CD14-positive monocyte (primary cell): ENCODE data around the gene LFNG. TPM values are rescaled to one million over a fixed set of nuclear protein-coding genes. Genes with fewer than 3 reads are reported as not detected.

Experiments used
- DNase-seq, 3 donors: peaks; one replicate each; pipeline ENCODE4 v3.0.0-alpha.2; 2011 to 2022
- H2AFZ ChIP-seq: 2 replicates; pipeline ENCODE4 v1.6.0; 2012; ENCODE audit warnings: mild to moderate bottlenecking, low read depth, low read length, inconsistent platforms; ENCODE audit not compliant: insufficient read depth, poor library complexity, severe bottlenecking
- H3K27ac ChIP-seq, 2 donors: 1 replicate in 1 of 2; 2 replicates in 1 of 2; pipeline ENCODE4 v1.5.1; 2012 to 2013; ENCODE audit warnings: low read length in 2 of 2, control low read depth in 1 of 2, inconsistent platforms in 1 of 2, low read depth in 1 of 2, mild to moderate bottlenecking in 1 of 2
- H3K27me3 ChIP-seq, 2 donors: one replicate each; pipeline versions ENCODE4 v1.6.0 to v1.6.1; 2011 to 2013; ENCODE audit warnings: low read length in 2 of 2; ENCODE audit not compliant: control insufficient read depth in 2 of 2, insufficient read depth in 2 of 2
- H3K36me3 ChIP-seq, 2 donors: replicated peaks in 1 of 2; 1 replicate in 1 of 2; 2 replicates in 1 of 2; pipeline versions ENCODE4 v1.5.1 to v1.6.1; 2012 to 2013; ENCODE audit warnings: low read length in 2 of 2, control low read depth in 1 of 2, inconsistent platforms in 1 of 2, mild to moderate bottlenecking in 1 of 2; ENCODE audit not compliant: insufficient read depth in 2 of 2, control insufficient read depth in 1 of 2
- H3K4me1 ChIP-seq, 2 donors: 1 replicate in 1 of 2; 2 replicates in 1 of 2; pipeline versions ENCODE4 v1.5.1 to v1.6.1; 2012 to 2013; ENCODE audit warnings: low read length in 2 of 2, control low read depth in 1 of 2, inconsistent platforms in 1 of 2, mild to moderate bottlenecking in 1 of 2, moderate library complexity in 1 of 2; ENCODE audit not compliant: insufficient read depth in 2 of 2, control insufficient read depth in 1 of 2
- H3K4me2 ChIP-seq: replicated peaks from 2 replicates; pipeline ENCODE3; 2012; ENCODE audit warnings: low read length, moderate library complexity, mild to moderate bottlenecking; ENCODE audit not compliant: poor library complexity, severe bottlenecking; ENCODE audit errors: extremely low read depth
- H3K4me3 ChIP-seq, 3 experiments: fragments of 200-600 bp in 1 of 3; sonication (generic) in 1 of 3; replicated peaks in 1 of 3; 1 replicate in 2 of 3; 2 replicates in 1 of 3; pipeline ENCODE4 v1.5.1; 2011 to 2013; ENCODE audit warnings: low read length in 3 of 3, mild to moderate bottlenecking in 3 of 3, control low read depth in 2 of 3, low read depth in 2 of 3, inconsistent platforms in 1 of 3, moderate library complexity in 1 of 3
- H3K79me2 ChIP-seq: 2 replicates; pipeline ENCODE4 v1.6.0; 2012; ENCODE audit warnings: mild to moderate bottlenecking, control low read depth, inconsistent platforms, low read length, moderate library complexity; ENCODE audit not compliant: insufficient read depth
- H3K9ac ChIP-seq: 2 replicates; pipeline ENCODE4 v1.6.0; 2017; ENCODE audit warnings: low read length, mild to moderate bottlenecking; ENCODE audit not compliant: insufficient read depth, poor library complexity, severe bottlenecking
- H3K9me3 ChIP-seq, 2 donors: replicated peaks in 1 of 2; 1 replicate in 1 of 2; 2 replicates in 1 of 2; pipeline versions ENCODE4 v1.5.1 to v1.6.1; 2012 to 2013; ENCODE audit warnings: low read length in 2 of 2, control low read depth in 1 of 2; ENCODE audit not compliant: control insufficient read depth in 1 of 2, insufficient read depth in 1 of 2
- H4K20me1 ChIP-seq: 2 replicates; pipeline ENCODE4 v1.6.0; 2012; ENCODE audit warnings: mild to moderate bottlenecking, low read length, control low read depth, moderate library complexity; ENCODE audit not compliant: insufficient read depth
- H3K27ac Mint-ChIP-seq, 7 donors: one replicate each; pipeline ENCODE4 v1.8.0; 2020; ENCODE audit warnings: mild to moderate bottlenecking in 7 of 7, mixed read lengths in 7 of 7, moderate library complexity in 6 of 7, inconsistent platforms in 2 of 7
- H3K27me3 Mint-ChIP-seq, 3 donors: one replicate each; pipeline ENCODE4 v1.8.0; 2021 to 2022; ENCODE audit warnings: low read depth in 3 of 3, mild to moderate bottlenecking in 3 of 3, mixed read lengths in 3 of 3, moderate library complexity in 3 of 3, inconsistent platforms in 1 of 3
- H3K36me3 Mint-ChIP-seq, 2 donors: one replicate each; pipeline ENCODE4 v1.8.0; 2020; ENCODE audit warnings: mixed read lengths in 2 of 2, inconsistent platforms in 1 of 2, mild to moderate bottlenecking in 1 of 2
- H3K4me1 Mint-ChIP-seq: one replicate; pipeline ENCODE4 v1.8.0; 2020; ENCODE audit warnings: mild to moderate bottlenecking, mixed read lengths
- H3K4me3 Mint-ChIP-seq, 2 donors: one replicate each; pipeline ENCODE4 v1.8.0; 2020; ENCODE audit warnings: mild to moderate bottlenecking in 2 of 2, mixed read lengths in 2 of 2, moderate library complexity in 1 of 2
- H3K9me3 Mint-ChIP-seq, 7 donors: one replicate each; pipeline ENCODE4 v1.8.0; 2020 to 2022; ENCODE audit warnings: mixed read lengths in 7 of 7, mild to moderate bottlenecking in 6 of 7, moderate library complexity in 6 of 7, inconsistent platforms in 2 of 7
- WGBS: methylation state at CpG from one replicate; pipeline ENCODE4 v1.1.5; 2013; ENCODE audit warnings: missing lambda C conversion rate; ENCODE audit not compliant: insufficient coverage; 5-methylcytosine and 5-hydroxymethylcytosine counted together
- intact Hi-C, 2 donors: fragments of 100-400 bp; cut with micrococcal nuclease; formaldehyde crosslinking; loops; one replicate each; pipeline versions ENCODE4 v1.15.0 to v1.15.1; 2023
- polyA plus RNA-seq, 3 donors: library from polyadenylated mRNA; depleted of rRNA in 1 of 3; unstranded in 2 of 3; stranded (reverse) in 1 of 3; fragments of 300-500 nt in 2 of 3; fragments of >200 nt in 1 of 3; fragmentation: Illumina TruSeq in 2 of 3; gene quantifications; 1 replicate in 2 of 3; 2 replicates in 1 of 3; pipeline ENCODE4 v1.2.3, GENCODE V29; 2012 to 2021
- TF ChIP-seq, protein P1 (sequence below): fragments of 200-600 bp; IDR thresholded peaks from one replicate; pipeline ENCODE4 v1.8.0; 2022; ENCODE audit warnings: antibody characterized with exemption, mild to moderate bottlenecking

LFNG gene
- polyA plus RNA-seq, 3 donors = 1.9 to 121 (median 2.2) TPM

DNA sequence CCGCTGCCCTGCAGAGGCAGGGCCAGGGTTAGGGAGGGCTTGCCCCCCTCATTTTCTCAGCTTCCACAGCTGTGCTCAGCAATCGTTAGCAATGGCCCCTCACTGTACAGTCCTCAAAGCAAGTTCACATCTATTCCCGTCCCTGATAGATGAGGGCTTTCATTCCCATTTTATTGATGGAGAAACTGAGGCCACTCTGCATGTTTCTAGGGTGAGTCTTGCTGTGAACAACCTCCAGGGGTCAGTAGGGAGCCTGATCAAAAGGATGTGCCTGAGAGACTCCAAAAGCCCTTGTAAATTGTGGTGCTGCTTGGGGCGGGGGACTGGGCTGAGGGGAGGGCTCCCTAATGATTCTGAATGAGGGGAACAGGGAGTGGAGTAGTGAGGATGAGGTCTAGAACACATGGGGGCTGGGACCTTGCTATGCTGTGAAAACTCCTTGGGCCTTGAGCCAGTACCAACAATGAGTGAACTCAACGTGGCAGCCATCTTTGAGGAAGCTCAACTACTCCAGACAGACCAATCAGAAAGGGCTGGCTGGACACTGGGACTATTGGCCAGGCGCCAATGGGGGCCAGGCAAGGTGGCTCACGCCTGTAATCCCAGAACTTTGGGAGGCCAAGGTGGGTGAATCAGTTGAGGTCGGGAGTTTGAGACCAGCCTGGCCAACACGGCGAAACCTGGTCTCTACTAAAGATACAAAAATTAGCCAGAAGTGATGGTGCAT, 36.7 kb upstream of the LFNG start:
- Histone ChIP-seq H3K4me2 (no peak overlapping the region), H2AFZ (no peak overlapping the region), H4K20me1 (no peaks in the 10 kb centered on the region), H3K79me2 (no peaks in the 10 kb centered on the region), H3K27me3 (peaks cover 0 to 4% of the 10 kb centered on the region in 2 donors), H3K4me3 (no peak overlapping the region), H3K4me1 (peaks cover 5 to 9% of the 10 kb centered on the region in 2 donors), H3K27ac (no peak overlapping the region), H3K36me3 (no peaks in the 10 kb centered on the region), H3K9ac (no peak overlapping the region), H3K9me3 (peaks cover 11 to 15% of the 10 kb centered on the region in 2 donors)
- peaks cover 12 to 21% (median 13%) of the 10 kb centered on the region in 3 donors for H3K27me3 Mint-ChIP-seq
- no peak overlapping the region for H3K4me3 Mint-ChIP-seq
- intact Hi-C loops = no loop called here
- H3K36me3 Mint-ChIP-seq = peaks cover 3 to 5% of the 10 kb centered on the region in 2 donors
- TF ChIP-seq, protein P1, sequence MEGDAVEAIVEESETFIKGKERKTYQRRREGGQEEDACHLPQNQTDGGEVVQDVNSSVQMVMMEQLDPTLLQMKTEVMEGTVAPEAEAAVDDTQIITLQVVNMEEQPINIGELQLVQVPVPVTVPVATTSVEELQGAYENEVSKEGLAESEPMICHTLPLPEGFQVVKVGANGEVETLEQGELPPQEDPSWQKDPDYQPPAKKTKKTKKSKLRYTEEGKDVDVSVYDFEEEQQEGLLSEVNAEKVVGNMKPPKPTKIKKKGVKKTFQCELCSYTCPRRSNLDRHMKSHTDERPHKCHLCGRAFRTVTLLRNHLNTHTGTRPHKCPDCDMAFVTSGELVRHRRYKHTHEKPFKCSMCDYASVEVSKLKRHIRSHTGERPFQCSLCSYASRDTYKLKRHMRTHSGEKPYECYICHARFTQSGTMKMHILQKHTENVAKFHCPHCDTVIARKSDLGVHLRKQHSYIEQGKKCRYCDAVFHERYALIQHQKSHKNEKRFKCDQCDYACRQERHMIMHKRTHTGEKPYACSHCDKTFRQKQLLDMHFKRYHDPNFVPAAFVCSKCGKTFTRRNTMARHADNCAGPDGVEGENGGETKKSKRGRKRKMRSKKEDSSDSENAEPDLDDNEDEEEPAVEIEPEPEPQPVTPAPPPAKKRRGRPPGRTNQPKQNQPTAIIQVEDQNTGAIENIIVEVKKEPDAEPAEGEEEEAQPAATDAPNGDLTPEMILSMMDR = no peak
- WGBS = 77% methylated on average over 8 of the region's 10 CpGs
- peaks cover 11 to 17% (median 13%) of the 10 kb centered on the region in 7 donors for H3K9me3 Mint-ChIP-seq
- peaks cover 8% of the 10 kb centered on the region for H3K4me1 Mint-ChIP-seq
- DNase-seq = no peak
- no peak overlapping the region for H3K27ac Mint-ChIP-seq

DNA sequence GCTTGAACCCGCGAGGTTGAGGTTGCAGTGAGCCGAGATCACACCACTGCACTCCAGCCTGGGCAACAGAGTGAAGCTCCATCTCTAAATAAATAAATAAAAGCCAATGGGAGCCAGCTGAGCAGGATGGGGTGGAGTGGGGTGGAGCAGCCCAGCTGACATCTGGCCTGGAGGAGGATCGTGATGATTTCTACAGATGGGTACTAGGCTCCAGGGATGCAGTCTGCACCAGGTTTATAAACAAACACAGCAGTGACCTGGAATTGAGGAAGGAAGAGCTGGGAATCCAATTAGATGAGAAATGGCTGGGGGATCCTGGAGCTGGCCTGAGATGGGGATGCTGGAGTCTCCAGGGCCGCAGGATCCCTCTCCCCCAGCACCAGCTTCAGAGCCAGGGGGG, 36.1 kb upstream of the LFNG start:
- H3K27ac ChIP-seq = no peak overlapping the region
- H3K79me2 ChIP-seq = no peaks in the 10 kb centered on the region
- TF ChIP-seq, protein P1 = no peak
- peaks cover 12 to 24% (median 13%) of the 10 kb centered on the region in 3 donors for H3K27me3 Mint-ChIP-seq
- no peak for DNase-seq
- H3K4me3 Mint-ChIP-seq = no peak overlapping the region
- 84% methylated on average over 2 of the region's 5 CpGs for WGBS
- peaks cover 0 to 3% of the 10 kb centered on the region in 2 donors for H3K27me3 ChIP-seq
- H3K9me3 Mint-ChIP-seq = peaks cover 11 to 17% (median 13%) of the 10 kb centered on the region in 7 donors
- H4K20me1 ChIP-seq = no peaks in the 10 kb centered on the region
- no peak overlapping the region for H3K9ac ChIP-seq
- intact Hi-C loops = no loop called here
- H3K4me2 ChIP-seq = no peak overlapping the region
- H3K27ac Mint-ChIP-seq = no peak overlapping the region
- peaks cover 3% of the 10 kb centered on the region for H3K4me1 Mint-ChIP-seq
- peaks cover 11 to 15% of the 10 kb centered on the region in 2 donors for H3K9me3 ChIP-seq
- no peak overlapping the region for H2AFZ ChIP-seq
- peaks cover 0 to 3% of the 10 kb centered on the region in 2 donors for H3K4me1 ChIP-seq
- no peak overlapping the region for H3K4me3 ChIP-seq
- no peaks in the 10 kb centered on the region for H3K36me3 ChIP-seq
- H3K36me3 Mint-ChIP-seq = peaks cover 3 to 5% of the 10 kb centered on the region in 2 donors
